GM03348 (cell line): ENCODE measurements around the gene MACROD2.

ENCODE experiments used
- DNase-seq: peaks from one replicate; pipeline ENCODE4 v3.0.0; 2012; ENCODE audit warnings: low spot score

MACROD2 gene

GRCh38 chr20:14336686-14337085 lies 341.4 kb downstream of the MACROD2 start:
- no peak for DNase-seq

DNA sequence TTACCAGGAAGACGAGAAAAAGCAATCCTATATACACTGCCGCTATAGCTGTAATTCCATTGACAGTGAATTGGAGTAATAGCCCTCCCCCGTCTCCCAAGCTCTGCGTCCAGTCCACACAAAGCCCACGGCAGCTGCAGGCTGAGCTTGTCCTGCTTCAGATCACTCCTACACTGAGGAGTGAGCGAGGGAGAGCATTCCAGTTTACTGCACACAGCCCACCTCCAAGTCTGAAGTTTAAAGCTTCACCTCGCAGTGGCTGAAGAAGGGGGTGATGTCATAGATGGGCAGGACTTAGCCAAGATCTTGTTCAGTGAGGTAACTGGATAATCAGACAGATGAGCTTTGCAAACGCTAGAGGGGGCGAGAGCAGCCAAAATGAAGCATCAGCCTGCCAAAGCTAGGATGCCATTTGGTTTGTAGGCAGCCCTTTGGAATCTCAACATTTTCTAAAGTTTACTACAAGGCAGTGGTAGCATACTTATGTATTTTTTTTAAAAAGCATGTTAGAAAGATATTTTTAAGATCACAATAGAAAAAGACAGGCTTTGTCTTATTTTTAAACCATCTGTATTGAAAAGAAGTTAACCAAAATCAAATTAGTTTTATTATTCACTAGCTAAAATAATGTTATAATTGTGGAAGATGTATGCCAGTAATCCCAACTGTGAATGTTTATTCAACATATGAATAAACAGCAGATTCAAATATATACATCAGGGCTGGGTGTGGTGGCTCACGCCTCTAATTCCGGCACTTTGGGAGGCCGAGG lies 342.3 kb downstream of the MACROD2 start, which contains the start of gene FLRT3:
TSS of gene FLRT3 (minus strand) at position 213 of the 772 bp plus-strand sequence. CDS start 10,106 bp downstream, outside the sequence.
- DNase-seq, result peak; percentile 91

DNA sequence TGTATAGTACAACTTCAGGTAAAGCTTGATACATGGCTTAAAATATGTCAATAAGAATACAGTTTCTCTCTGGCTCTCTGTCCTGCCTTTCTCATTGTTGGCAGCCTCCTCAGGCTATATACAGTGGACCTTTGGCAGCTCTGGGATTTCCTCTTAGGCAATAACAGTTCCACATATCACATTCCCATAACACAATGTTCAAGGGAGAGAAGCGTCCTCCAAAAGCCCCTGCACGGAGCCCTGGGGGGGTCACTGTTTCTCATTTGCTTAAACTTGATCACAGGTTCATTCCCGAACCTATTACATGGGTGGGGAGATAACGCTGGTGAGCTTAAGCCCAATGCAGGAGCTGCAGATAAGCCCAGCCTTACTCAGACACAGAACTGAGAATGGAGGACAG lies 346.5 kb downstream of the MACROD2 start:
- DNase-seq, result no peak

GRCh38 chr20:14342918-14343317 lies 347.6 kb downstream of the MACROD2 start:
- DNase-seq, result no peak

DNA sequence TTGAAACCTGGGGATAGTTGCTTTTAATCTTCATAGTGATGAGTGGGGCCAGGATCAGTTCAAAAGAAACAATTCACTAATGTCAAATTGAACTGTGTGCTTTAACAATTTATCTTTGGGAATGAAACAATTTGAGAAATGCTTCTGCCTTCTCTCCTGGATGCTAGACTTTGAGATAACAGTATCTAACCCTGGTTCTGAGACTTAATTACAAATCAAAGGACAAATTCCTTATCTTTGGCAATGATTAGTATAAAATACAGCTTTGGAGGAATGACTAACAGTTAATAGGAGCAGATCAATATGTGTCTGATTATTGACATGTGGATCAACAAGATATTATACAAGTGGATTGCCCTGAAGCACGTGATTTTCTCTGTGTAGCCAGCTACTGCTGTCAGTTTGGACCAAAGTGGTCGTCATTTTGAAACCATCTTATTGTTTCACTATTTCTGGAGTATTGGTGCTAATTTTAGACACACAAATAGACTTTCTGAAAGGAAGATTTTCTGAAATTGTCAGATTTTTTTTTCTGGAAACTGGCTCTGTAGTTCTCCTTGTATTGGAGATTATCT lies 348.3 kb downstream of the MACROD2 start:
- no peak for DNase-seq

GRCh38 chr20:14344746-14345145 lies 349.4 kb downstream of the MACROD2 start:
- DNase-seq, result no peak

DNA sequence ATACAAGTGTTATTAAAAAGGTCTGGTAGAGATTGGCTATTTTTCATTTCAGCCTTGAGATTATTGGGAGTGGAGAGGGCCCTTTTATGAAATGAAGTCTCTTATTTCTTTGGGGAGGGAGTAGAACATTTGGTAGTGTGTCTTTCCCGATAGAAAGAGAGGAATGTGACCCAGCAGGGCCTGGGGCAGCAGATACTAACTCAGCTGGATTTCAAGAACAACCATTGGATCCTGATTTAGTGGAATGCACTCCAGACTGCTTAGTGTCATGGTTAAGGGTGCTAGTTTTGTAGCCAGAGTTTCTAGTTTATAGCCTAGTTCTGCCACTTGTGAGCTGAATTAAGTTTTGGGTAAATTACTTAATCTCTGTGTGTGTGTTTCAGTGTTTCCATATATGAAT lies 360.5 kb downstream of the MACROD2 start:
- no peak for DNase-seq

GRCh38 chr20:14360416-14360815 lies 365.1 kb downstream of the MACROD2 start:
- DNase-seq, result peak; percentile 29

DNA sequence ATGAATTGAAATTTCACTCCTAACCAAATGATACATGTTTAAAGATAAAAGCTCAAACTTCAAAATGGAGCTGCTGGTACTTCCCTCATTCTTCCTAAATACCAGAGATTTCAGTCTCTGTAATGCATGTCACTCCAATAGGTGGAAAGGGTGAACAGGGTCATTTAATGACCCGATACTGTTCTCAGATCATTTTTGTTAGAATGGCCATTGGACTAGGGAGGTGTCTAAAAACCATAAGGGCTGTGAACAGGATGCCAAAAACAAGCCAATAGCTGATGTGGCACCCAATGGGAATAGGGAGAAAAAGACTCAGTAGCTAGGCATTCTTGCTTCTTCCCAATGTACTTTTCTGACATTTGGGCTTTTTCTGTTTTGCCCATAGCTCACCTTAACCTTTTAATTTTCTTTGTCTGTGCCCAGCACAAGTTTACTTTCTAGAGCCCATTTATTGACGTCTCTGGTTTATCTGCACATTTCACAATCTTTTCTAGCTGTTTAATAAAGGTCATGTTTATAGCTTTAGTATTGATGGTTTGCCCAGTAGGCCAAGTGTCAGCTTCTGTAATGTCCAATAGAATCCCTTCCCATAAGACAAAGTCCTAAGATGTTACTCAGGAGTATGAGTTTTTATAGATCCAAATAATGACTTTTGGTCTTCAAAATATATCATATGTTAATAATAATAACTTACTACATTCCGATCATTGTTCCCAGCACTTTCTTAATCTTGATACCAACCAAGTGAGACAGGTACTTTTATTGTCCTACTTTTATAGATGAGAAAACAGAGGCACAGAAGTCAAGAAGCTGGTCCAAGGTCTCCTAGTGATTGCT lies 366.4 kb downstream of the MACROD2 start:
- no peak for DNase-seq

GRCh38 chr20:14374196-14374595 lies 378.9 kb downstream of the MACROD2 start:
- no peak for DNase-seq

GRCh38 chr20:14375416-14375985 lies 380.2 kb downstream of the MACROD2 start:
- DNase-seq, result no peak

DNA sequence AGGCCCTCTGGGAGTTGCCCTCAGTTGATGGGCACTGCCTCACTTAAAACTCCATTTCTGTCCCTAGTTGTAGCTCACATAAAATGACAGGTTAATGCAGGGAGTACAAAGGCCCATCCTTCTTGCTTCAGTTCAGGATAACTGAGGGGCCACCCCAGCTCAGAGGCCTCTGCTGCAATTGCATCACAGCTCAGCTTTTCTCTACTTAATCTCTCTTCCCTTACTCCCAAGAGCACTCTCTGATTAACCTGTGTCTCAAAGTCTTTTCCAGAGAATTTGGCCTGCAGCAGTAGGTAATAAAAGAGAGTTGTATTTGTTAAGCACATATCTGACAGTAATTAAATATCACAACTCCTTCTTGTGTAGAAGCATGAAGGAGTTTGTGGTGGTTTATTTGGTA lies 383.0 kb downstream of the MACROD2 start:
- no peak for DNase-seq

- no peak for DNase-seq
Measured at GRCh38 chr20:14383335-14383734, 388.0 kb downstream of the MACROD2 start.

- DNase-seq, result peak; percentile 22
Measured at GRCh38 chr20:14384416-14385175, 389.3 kb downstream of the MACROD2 start.

DNA sequence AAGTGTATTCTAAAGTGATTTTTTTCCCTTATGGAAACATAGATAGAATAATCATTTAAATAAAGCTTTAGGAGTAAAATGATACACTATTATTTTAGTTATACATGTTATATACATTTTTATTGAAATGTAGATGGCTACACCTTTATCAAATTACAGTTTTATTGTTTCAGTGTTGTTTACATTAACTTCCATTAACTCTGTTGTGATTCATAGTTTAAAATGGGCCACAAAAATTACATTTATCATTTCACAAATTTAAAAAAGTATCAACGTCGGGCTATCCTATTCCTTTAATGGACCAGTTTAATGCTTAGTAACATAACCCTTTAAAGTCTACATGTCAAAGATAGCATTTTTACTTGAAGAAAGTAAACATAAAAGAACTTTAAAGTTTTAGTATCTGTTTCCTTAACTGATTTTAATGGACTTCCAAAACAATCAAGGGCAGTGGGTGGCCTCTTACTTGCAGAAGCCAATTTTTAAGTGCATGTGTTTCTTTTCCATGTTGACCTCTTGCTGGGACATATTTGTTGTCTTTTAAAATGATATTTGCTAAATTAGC lies 389.9 kb downstream of the MACROD2 start:
- no peak for DNase-seq

GRCh38 chr20:14386726-14387125 lies 391.4 kb downstream of the MACROD2 start:
- no peak for DNase-seq

GRCh38 chr20:14401479-14402138 lies 406.3 kb downstream of the MACROD2 start:
- DNase-seq, result no peak

GRCh38 chr20:14404515-14404914 lies 409.2 kb downstream of the MACROD2 start:
- no peak for DNase-seq

- peak; percentile 46 for DNase-seq
Measured at GRCh38 chr20:14406495-14406894, 411.2 kb downstream of the MACROD2 start.

GRCh38 chr20:14407336-14407735 lies 412.0 kb downstream of the MACROD2 start:
- DNase-seq, result no peak
